MM.1S (cell line): ENCODE results near the gene PABPC1L2A.
"Not testable (repeated sequence)": the region's sequence is repeated elsewhere in the genome, so short reads cannot be mapped to it uniquely, and the experiment has no call there.

Experiments used
- DNase-seq: peaks from one replicate; pipeline ENCODE4 v3.0.0-alpha.2; 2015
- H2AFZ ChIP-seq: fragments of 300-600 bp; sonication (generic); 2 replicates; pipeline ENCODE4 v1.6.0; 2016; ENCODE audit warnings: antibody characterized with exemption, low read length
- H3F3A ChIP-seq: fragments of 300-600 bp; sonication (generic); 2 replicates; pipeline ENCODE4 v1.6.1; 2016; ENCODE audit warnings: mild to moderate bottlenecking, antibody characterized with exemption, low read length, moderate library complexity, mixed read lengths; ENCODE audit not compliant: insufficient read depth
- H3K27ac ChIP-seq: fragments of 300-600 bp; sonication (generic); 2 replicates; pipeline ENCODE4 v1.5.1; 2016; ENCODE audit warnings: mild to moderate bottlenecking, low read length
- H3K27me3 ChIP-seq: fragments of 300-600 bp; sonication (generic); replicated peaks from 2 replicates; pipeline ENCODE4 v1.6.0; 2016; ENCODE audit warnings: low read length; ENCODE audit not compliant: insufficient read depth
- H3K36me3 ChIP-seq: fragments of 300-600 bp; sonication (generic); replicated peaks from 2 replicates; pipeline ENCODE4 v1.6.1; 2016; ENCODE audit warnings: mild to moderate bottlenecking, low read length, mixed read lengths; ENCODE audit not compliant: insufficient read depth
- H3K4me1 ChIP-seq: fragments of 300-600 bp; sonication (generic); 2 replicates; pipeline ENCODE4 v1.6.1; 2016; ENCODE audit warnings: low read length, mixed read lengths
- H3K4me2 ChIP-seq: fragments of 300-600 bp; sonication (generic); 2 replicates; pipeline ENCODE4 v1.6.0; 2016; ENCODE audit warnings: low read depth, low read length
- H3K4me3 ChIP-seq: fragments of 300-600 bp; sonication (generic); 2 replicates; pipeline ENCODE4 v1.5.1; 2016; ENCODE audit warnings: low read length, mixed read lengths
- H3K79me2 ChIP-seq: fragments of 300-600 bp; sonication (generic); 2 replicates; pipeline ENCODE4 v1.6.1; 2016; ENCODE audit warnings: mixed run types, low read length, mixed read lengths
- H3K9ac ChIP-seq: fragments of 300-600 bp; sonication (generic); 2 replicates; pipeline ENCODE4 v1.6.1; 2016; ENCODE audit warnings: low read length, mixed read lengths
- H3K9me2 ChIP-seq: fragments of 300-600 bp; sonication (generic); replicated peaks from 2 replicates; pipeline ENCODE4 v1.6.1; 2016; ENCODE audit warnings: mild to moderate bottlenecking, low read length, mixed read lengths; ENCODE audit not compliant: insufficient read depth
- H3K9me3 ChIP-seq: fragments of 300-600 bp; sonication (generic); replicated peaks from 2 replicates; pipeline ENCODE4 v1.6.1; 2016; ENCODE audit warnings: mild to moderate bottlenecking, low read length, mixed read lengths; ENCODE audit not compliant: insufficient read depth
- H4K20me1 ChIP-seq: fragments of 300-600 bp; sonication (generic); 2 replicates; pipeline ENCODE4 v1.6.1; 2016; ENCODE audit warnings: mild to moderate bottlenecking, low read length, moderate library complexity, mixed read lengths; ENCODE audit not compliant: insufficient read depth
- CTCF ChIP-seq: fragments of 300-600 bp; sonication (generic); IDR thresholded peaks from 2 replicates; pipeline ENCODE4 v1.5.1; 2016; ENCODE audit warnings: antibody characterized with exemption, low read length, mixed read lengths
- EZH2 ChIP-seq: fragments of 300-600 bp; sonication (generic); optimal IDR thresholded peaks from 2 replicates; pipeline ENCODE3; 2017; ENCODE audit warnings: low read depth, mild to moderate bottlenecking, antibody characterized with exemption, low read length, mixed read lengths
- EZH2phosphoT487 ChIP-seq: fragments of 300-600 bp; sonication (generic); IDR thresholded peaks from 2 replicates; pipeline ENCODE4 v1.6.1; 2018; ENCODE audit warnings: antibody characterized with exemption, low read length

Gene PABPC1L2A

GRCh38 chrX:73078597-73078996 is 715 bp downstream of the PABPC1L2A start:
- not testable (repeated sequence) for H3K79me2 ChIP-seq, H4K20me1 ChIP-seq, H3K27me3 ChIP-seq, H3K4me3 ChIP-seq, H3K9me2 ChIP-seq, H3K9ac ChIP-seq, H3K27ac ChIP-seq, H2AFZ ChIP-seq, H3K9me3 ChIP-seq, DNase-seq, H3K4me2 ChIP-seq, H3K36me3 ChIP-seq, H3F3A ChIP-seq, H3K4me1 ChIP-seq

GRCh38 chrX:73076838-73077237 is 2.5 kb downstream of the PABPC1L2A start:
- H3K9ac ChIP-seq: no peak overlapping the region
- no peaks in the 10 kb centered on the region for H3K4me1 ChIP-seq
- H3K79me2 ChIP-seq: no peaks in the 10 kb centered on the region
- no peaks in the 10 kb centered on the region for H3K9me3 ChIP-seq
- no peaks in the 10 kb centered on the region for H3K9me2 ChIP-seq
- H3K4me3 ChIP-seq: no peak overlapping the region
- no peaks in the 10 kb centered on the region for H3K36me3 ChIP-seq
- no peak overlapping the region for H3K4me2 ChIP-seq
- DNase-seq: no peak
- TF ChIP-seq EZH2phosphoT487 (no peak), CTCF (no peak), EZH2 (no peak)
- no peak overlapping the region for H3K27ac ChIP-seq
- H4K20me1 ChIP-seq: no peaks in the 10 kb centered on the region
- H3K27me3 ChIP-seq: no peaks in the 10 kb centered on the region
- no peaks in the 10 kb centered on the region for H3F3A ChIP-seq
- H2AFZ ChIP-seq: no peak overlapping the region

GRCh38 chrX:73069365-73070035 is 9.8 kb downstream of the PABPC1L2A start:
- Histone ChIP-seq H3K4me1 (no peaks in the 10 kb centered on the region), H3K9ac (no peak overlapping the region), H3K36me3 (no peaks in the 10 kb centered on the region), H3K27me3 (no peaks in the 10 kb centered on the region), H3K27ac (no peak overlapping the region), H3K9me2 (no peaks in the 10 kb centered on the region), H2AFZ (no peak overlapping the region), H3F3A (no peaks in the 10 kb centered on the region), H3K4me2 (no peak overlapping the region), H3K4me3 (no peak overlapping the region), H4K20me1 (no peaks in the 10 kb centered on the region), H3K9me3 (no peaks in the 10 kb centered on the region), H3K79me2 (no peaks in the 10 kb centered on the region)
- TF ChIP-seq EZH2: no peak
- TF ChIP-seq EZH2phosphoT487: no peak
- TF ChIP-seq CTCF: no peak
- DNase-seq: no peak

- Histone ChIP-seq H3K27ac (no peak overlapping the region), H3K9ac (no peak overlapping the region), H3K79me2 (no peaks in the 10 kb centered on the region), H3K4me2 (no peak overlapping the region), H3K36me3 (no peaks in the 10 kb centered on the region), H3K4me1 (no peaks in the 10 kb centered on the region), H3K9me2 (no peaks in the 10 kb centered on the region), H2AFZ (no peak overlapping the region), H3K27me3 (no peaks in the 10 kb centered on the region), H3K4me3 (no peak overlapping the region), H3F3A (no peaks in the 10 kb centered on the region), H3K9me3 (no peaks in the 10 kb centered on the region), H4K20me1 (no peaks in the 10 kb centered on the region)
- DNase-seq: no peak
- no peak for TF ChIP-seq CTCF
- no peak for TF ChIP-seq EZH2
- no peak for TF ChIP-seq EZH2phosphoT487
Measured at GRCh38 chrX:73068467-73069364, 10.6 kb downstream of the PABPC1L2A start.

- H3F3A ChIP-seq, H3K4me2 ChIP-seq, H3K79me2 ChIP-seq, H3K27me3 ChIP-seq, H3K27ac ChIP-seq, H3K4me3 ChIP-seq, H3K9me2 ChIP-seq, H3K9me3 ChIP-seq, H2AFZ ChIP-seq, H3K9ac ChIP-seq, DNase-seq, H3K4me1 ChIP-seq, H4K20me1 ChIP-seq, H3K36me3 ChIP-seq: not testable (repeated sequence)
Measured at GRCh38 chrX:73067761-73068466, 11.4 kb downstream of the PABPC1L2A start.
